Urinary bladder (tissue), 4 donors: ENCODE measurements around the gene PGF. TPM values are rescaled to one million over a fixed set of nuclear protein-coding genes. Genes with fewer than 3 reads are reported as not detected.
A peak's percentile ranks its signal among the peaks of the same experiment; 100 is the strongest.
"Not testable (repeated sequence)": the region's sequence is repeated elsewhere in the genome, so short reads cannot be mapped to it uniquely, and the experiment has no call there.

Source experiments
- DNase-seq: peaks from one replicate; pipeline ENCODE4 v3.0.0-alpha.2; 2015; ENCODE audit errors: extremely low spot score
- H3K27ac ChIP-seq: one replicate; pipeline ENCODE4 v1.5.1; 2013; ENCODE audit warnings: low read depth, mild to moderate bottlenecking, moderate library complexity
- H3K36me3 ChIP-seq: one replicate; pipeline ENCODE4 v1.6.1; 2013; ENCODE audit warnings: mild to moderate bottlenecking, moderate library complexity; ENCODE audit not compliant: insufficient read depth
- H3K4me1 ChIP-seq: one replicate; pipeline ENCODE4 v1.6.1; 2013; ENCODE audit warnings: mild to moderate bottlenecking, moderate library complexity; ENCODE audit not compliant: insufficient read depth
- H3K4me3 ChIP-seq: one replicate; pipeline ENCODE4 v1.5.1; 2013; ENCODE audit warnings: low read depth, low read length
- WGBS: extraction: QIAGEN DNeasy Blood & Tissue Kit; methylation state at CpG from one replicate; pipeline ENCODE4 v1.1.7; 2013; 5-methylcytosine and 5-hydroxymethylcytosine counted together
- polyA plus RNA-seq: library from polyadenylated mRNA; stranded (reverse); fragments of 200-250 nt; gene quantifications from one replicate; pipeline ENCODE4 v1.2.3, GENCODE V29; 2013
- total RNA-seq: library from RNA; depleted of rRNA; stranded (reverse); fragments of >200 nt; gene quantifications from one replicate; pipeline ENCODE4 v1.2.3, GENCODE V29; 2014
- donor health status: healthy with polysubstance abuse.
- donor health status: healthy.

The PGF gene
- 7.3 TPM for total RNA-seq
- 18.7 TPM for polyA plus RNA-seq

DNA sequence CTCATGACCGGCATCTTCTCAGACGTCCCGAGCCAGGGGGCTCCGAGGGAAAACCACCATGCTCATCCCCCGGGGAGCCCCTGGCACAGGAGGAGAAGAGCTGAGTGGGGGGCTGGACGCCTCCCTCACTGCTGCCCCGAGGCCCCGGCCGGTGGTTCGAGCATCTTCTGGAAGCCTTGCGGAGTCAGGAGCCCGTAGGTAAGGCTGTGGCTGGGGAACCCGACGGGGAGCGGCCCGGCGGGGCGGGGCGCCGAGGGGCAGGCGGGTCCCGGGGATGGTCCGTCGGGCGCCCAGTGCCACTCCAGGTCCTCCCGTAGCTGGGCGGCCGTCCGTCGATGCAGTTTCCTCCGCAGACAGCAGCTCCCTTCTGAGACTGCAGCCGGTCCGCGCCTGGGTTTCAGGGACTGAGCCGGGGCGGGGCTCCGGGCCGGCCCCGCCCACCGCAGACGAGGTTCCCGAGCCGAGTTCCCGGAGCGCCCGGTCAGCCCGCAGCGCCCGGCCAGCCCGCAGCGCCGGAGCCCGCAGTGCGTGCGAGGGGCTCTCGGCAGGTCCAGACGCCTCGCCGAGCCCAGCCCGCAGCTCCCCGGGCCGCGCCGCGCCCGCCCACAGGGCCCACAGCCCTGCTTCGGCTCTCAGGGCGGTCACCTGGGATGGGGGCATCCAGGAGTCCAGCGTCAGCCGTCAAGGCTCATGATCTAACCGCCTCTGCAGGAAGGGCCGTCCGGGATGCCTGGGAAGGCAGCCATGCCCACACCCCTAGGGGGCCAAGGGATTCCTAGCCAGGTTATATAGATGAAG lies at the start of gene PGF:
TSS of gene PGF (minus strand) at position 369 of the 798 bp plus-strand sequence. CDS start at position 14, 355 bp downstream.
- WGBS: 2% methylated on average over 73 of the region's 73 CpGs
- Histone ChIP-seq H3K4me1 (no peaks in the 10 kb centered on the region), H3K27ac (no peak within 1 kb of the TSS), H3K4me3 (peak within 1 kb of the TSS; percentile 55), H3K36me3 (no peaks in the 10 kb centered on the region)
- DNase-seq: no peak

DNA sequence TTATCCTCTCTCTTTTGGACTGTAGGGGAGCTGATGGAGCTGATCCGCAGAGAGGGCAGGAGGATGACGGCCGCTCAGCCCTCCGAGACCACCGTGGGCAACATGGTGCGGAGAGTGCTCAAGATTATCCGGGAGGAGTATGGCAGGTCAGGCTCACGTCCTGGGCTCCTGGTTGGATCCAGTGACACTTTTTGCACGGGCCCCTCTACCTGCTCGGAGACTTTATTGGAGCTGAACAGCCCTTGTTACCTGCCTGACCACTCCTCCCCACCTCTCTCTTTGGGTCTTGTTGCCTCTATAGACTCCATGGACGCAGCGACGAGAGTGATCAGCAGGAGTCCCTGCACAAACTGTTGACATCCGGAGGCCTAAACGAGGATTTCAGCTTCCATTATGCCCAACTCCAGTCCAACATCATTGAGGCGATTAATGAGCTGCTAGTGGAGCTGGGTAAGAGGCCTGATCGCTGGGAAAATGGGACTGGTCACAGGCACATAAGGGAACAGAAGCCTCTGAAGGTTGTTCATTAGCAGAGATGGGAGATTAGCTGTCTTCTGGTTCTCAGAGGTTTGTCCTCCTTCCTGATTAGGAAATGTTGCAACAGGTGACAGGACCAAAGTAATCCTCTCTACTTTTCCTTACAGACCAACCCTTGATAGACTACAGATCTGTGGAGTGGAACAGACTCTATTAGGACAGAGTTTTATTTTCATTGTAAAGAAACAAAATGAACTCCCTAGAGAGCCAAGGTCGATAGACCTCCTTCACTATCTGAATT lies 48.0 kb upstream of the PGF start:
- Histone ChIP-seq H3K36me3 (no peaks in the 10 kb centered on the region), H3K27ac (no peak overlapping the region), H3K4me3 (peak overlapping the region; percentile 71), H3K4me1 (no peaks in the 10 kb centered on the region)
- WGBS: 11% methylated on average over 18 of the region's 18 CpGs
- no peak for DNase-seq

DNA sequence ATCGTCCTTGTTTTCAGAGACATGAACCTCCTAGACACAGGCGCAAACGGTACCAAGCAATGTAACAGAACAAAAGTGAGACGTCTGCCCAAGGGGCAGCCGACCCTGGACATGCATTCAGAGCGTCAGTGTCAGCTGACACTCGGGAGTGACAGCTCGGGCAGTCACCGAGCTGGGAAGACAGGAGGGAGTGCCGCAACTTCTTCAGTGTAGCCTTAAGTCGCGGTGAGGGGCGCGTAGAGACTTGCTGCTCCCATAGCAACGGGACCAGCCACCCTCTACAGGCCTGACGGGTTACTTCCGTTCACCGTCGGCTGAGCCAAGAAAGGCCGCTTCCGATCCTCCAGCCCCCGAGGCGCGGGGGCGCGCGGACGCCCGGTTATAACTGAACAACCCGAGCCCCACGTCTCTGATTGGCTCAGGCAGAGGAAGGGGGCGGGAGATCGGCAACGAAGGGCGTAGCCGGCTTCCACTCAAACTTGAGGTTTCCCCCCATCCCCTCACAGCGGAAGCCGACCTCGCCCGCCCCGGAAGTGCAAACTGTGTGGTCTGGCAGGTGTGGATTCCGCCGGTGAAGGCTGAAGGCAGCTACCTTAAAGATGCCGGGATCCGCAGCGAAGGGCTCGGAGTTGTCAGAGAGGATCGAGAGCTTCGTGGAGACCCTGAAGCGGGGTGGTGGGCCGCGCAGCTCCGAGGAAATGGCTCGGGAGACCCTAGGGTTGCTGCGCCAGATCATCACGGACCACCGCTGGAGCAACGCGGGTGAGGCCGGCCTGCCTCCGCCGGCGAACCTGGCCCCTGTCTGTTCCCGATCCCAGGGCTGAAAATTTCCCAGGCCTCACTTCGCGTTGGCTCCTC lies 47.2 kb upstream of the PGF start, which contains the start of gene EIF2B2:
TSS of gene EIF2B2 (plus strand) at position 530 of the 858 bp plus-strand sequence. CDS start at position 600, 70 bp downstream.
- H3K4me3 ChIP-seq: peak within 1 kb of the TSS; percentile 71
- no peaks in the 10 kb centered on the region for H3K4me1 ChIP-seq
- DNase-seq: peak; percentile 96
- under 1% methylated on average over 66 of the region's 66 CpGs for WGBS
- no peaks in the 10 kb centered on the region for H3K36me3 ChIP-seq
- H3K27ac ChIP-seq: peak within 1 kb of the TSS; percentile 87

DNA sequence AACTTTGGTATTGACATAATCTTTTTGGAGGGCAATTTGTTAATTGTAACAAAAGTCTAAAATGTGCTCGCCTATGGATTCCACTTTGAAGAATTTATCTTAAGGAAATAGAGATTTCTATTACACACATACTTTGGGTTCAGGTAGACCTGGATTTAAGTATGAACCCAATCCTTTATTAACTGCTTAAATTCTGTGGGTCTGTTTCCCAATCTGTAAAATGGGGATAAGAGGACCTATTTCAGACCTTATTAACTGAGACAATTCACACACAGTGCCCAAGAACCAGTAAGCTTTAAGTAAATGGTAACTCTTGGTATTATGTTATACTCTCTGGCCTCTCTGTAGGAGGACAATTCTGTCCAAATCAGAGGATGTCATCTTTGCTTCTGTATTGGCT lies 46.5 kb upstream of the PGF start:
- DNase-seq: no peak
- Histone ChIP-seq H3K27ac (peak overlapping the region; percentile 87), H3K36me3 (no peaks in the 10 kb centered on the region), H3K4me1 (no peaks in the 10 kb centered on the region), H3K4me3 (peak overlapping the region; percentile 71)
- 98% methylated on average over 1 of the region's 1 CpG for WGBS

DNA sequence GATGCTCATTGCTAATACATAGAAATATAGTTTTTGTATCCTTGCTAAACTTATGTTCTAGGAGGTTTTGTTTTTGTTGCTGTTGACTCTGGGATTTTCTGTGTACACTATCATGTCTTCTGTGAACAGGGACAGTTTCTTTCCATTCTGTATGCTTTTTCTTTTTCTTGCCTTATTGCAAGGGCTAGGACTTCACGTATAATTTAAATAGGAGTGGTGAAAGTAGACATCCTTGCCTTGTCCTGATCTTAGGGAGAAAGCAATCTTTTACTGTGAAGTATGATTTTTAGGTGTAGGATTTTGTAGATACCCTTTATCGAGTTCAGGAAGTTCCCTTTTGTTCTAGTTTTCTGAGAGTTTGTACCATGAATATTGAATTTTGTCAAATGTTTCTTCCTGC lies 45.9 kb upstream of the PGF start:
- WGBS: 94% methylated on average over 2 of the region's 2 CpGs
- DNase-seq: no peak
- Histone ChIP-seq H3K36me3 (no peaks in the 10 kb centered on the region), H3K4me1 (no peaks in the 10 kb centered on the region), H3K27ac (no peak overlapping the region), H3K4me3 (no peak overlapping the region)

DNA sequence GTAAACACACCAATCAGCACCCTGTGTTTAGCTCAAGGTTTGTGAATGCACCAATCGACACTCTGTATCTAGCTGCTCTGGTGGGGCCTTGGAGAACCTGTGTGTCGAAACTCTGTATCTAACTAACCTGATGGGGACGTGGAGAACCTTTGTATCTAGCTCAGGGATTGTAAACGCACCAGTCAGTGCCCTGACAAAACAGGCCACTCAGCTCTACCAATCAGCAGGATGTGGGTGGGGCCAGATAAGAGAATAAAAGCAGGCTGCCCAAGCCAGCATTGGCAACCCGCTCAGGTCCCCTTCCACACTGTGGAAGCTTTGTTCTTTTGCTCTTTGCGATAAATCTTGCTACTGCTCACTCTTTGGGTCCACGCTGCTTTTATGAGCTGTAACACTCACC lies 40.4 kb upstream of the PGF start:
- 88% methylated on average over 6 of the region's 7 CpGs for WGBS
- H3K36me3 ChIP-seq, DNase-seq, H3K4me3 ChIP-seq, H3K27ac ChIP-seq, H3K4me1 ChIP-seq: not testable (repeated sequence)

DNA sequence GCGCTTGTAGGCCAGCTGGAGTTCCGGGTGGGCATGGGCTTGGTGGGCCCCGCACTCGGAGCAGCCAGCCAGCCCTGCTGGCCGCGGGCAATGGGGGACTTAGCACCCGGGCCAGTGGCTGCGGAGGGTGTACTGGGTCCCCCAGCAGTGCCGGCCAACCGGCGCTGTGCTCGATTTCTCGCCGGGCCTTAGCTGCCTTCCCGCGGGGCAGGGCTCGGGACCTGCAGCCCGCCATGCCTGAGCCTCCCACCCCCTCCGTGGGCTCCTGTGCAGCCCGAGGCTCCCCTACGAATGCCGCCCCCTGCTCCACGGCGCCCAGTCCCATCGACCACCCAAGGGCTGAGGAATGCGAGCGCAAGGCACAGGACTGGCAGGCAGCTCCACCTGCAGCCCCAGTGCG lies 38.8 kb upstream of the PGF start:
- not testable (repeated sequence) for DNase-seq
- WGBS: 95% methylated on average over 28 of the region's 28 CpGs

DNA sequence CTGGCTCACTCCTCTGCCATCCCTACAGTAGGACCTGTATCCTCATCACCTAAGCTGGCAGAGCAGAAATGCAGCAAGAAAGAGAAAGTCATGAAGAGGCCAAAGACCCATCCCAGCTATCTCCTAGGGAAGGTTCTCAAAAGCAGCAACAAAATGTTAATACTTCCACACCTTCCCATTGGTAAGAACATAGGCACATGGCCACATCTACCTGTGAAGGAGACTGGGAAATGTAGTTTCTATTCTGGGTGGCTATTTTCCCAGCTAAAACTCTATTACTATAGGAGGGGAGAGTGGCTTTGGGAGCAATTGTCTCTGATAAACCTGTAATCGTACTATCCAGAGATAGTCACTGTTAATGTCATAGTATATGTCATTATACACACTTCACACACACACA lies 33.6 kb upstream of the PGF start:
- Histone ChIP-seq H3K36me3 (no peaks in the 10 kb centered on the region), H3K27ac (no peak overlapping the region), H3K4me3 (no peak overlapping the region), H3K4me1 (no peaks in the 10 kb centered on the region)
- DNase-seq: no peak
- 79% methylated on average over 1 of the region's 1 CpG for WGBS

More for the DNA sequence above, 38.8 kb upstream of the PGF start:
- not testable (repeated sequence) for H3K27ac ChIP-seq, H3K4me3 ChIP-seq, H3K36me3 ChIP-seq, H3K4me1 ChIP-seq

DNA sequence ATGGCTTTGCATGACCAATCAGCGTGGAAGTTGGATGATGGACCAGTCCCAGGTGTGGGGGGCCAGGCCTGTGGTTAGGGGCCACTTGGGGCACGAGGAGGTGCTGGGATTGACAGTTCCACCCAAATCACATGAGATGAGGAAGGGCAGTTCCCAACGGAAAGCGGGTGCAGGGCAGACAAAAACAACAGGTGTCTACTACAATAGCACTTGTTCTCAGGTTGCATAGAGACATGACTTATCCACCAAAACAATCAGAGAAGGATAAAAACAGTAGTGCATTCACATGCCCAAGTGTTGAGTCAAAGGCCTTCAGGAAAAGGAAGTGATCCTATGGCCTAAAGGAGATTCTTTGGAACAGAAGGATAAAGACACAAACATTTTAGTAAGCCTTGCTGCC lies 32.7 kb upstream of the PGF start:
- no peak for DNase-seq
- WGBS: 79% methylated on average over 4 of the region's 4 CpGs
- Histone ChIP-seq H3K4me1 (no peaks in the 10 kb centered on the region), H3K36me3 (no peaks in the 10 kb centered on the region), H3K27ac (no peak overlapping the region), H3K4me3 (no peak overlapping the region)

DNA sequence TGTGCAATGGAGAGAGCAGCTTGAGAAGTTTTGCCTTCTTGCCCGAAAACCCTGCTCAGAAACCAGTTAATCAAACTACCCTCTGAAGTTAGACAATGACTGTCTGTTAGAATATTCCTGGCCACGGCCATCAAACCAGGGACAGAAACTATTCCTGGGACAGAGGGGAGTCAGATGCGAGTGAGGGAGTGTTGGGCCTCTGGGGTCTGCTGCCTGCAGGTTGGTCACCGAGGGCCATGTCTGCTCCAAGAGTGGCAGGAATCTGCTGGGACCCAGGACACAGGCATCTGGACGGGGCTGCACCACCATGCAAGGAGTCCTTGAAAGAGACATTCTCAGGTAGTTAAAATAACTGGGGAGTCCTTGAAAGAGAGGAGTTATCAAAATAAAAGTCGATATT lies 30.4 kb upstream of the PGF start:
- DNase-seq: no peak
- no peaks in the 10 kb centered on the region for H3K36me3 ChIP-seq
- H3K27ac ChIP-seq: no peak overlapping the region
- no peaks in the 10 kb centered on the region for H3K4me1 ChIP-seq
- no peak overlapping the region for H3K4me3 ChIP-seq
- WGBS: 92% methylated on average over 6 of the region's 6 CpGs

DNA sequence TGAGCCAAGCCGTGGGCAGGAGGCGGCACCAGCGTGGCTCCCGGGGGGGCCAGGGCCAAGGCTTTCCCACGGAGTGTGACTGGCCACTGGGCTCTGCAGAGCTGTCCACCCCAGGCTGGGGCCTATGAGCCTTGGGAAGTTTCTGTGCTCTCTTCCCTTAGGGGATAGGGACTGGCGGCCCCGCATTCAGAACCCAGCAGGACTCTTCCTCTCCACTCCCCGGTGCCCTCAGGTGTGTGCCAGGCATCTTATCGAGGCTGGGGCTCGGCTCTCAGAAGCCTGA lies 29.6 kb upstream of the PGF start:
- DNase-seq: no peak
- Histone ChIP-seq H3K36me3 (no peaks in the 10 kb centered on the region), H3K4me1 (no peaks in the 10 kb centered on the region), H3K4me3 (no peak overlapping the region), H3K27ac (no peak overlapping the region)
- 79% methylated on average over 10 of the region's 10 CpGs for WGBS

DNA sequence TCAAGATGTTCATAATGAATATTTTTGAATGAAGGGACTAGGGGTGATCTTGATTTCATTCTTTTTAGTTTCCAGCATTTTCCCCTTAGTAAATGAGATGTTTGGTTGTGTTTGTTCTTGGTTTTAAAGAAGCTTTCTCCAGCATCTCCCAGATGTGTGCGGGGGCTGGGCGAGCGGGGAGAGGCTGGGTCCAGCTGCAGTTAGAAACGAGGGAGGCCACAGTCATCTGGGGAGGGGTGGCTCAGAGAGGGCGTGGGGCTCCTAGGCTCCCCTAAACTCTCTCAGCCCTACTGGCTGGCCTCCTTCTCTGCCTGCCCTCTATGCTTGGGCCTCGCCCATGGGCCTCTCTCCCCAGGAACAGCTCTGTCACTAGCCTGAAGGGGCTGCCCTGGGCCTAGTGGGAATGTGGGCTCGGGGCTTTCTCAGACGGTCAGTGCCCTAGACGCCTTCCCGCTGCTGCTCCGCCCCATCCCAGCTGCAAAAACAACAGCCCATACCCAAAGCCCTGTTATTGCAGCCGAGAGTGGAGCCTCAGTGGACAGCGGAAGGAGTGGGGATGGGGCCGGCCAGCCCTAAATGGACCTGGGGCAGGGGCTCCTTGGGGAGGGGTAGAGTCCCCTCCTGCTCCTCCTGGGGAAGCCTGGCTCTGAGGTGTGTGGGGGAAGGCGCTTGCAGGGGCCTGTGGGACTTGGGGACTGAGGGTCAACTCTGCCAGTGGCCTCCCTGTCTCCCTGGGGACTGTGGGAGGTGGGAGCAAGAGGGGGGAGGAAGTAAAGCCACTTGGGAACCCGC lies 29.0 kb upstream of the PGF start:
- no peak overlapping the region for H3K4me3 ChIP-seq
- H3K4me1 ChIP-seq: no peaks in the 10 kb centered on the region
- WGBS: 74% methylated on average over 16 of the region's 16 CpGs
- no peak overlapping the region for H3K27ac ChIP-seq
- H3K36me3 ChIP-seq: no peaks in the 10 kb centered on the region
- no peak for DNase-seq

DNA sequence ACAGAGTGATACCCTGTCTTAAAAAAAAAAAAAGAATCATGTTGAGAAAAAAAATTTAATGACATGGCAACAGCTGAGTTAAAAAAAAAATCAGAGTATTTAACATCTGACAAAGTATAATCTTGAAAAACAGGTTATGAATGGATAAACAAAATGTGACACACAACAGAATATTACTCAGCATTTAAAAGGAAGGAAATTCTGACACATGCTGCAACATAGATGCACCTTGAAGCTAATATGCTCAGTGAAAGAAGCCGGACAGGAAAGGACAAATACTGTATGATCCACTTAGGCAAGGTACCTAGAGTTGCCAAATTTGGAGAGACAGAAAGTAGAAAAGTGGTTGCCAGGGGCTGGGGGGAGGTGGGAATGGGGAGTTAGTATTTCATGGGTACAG lies 27.9 kb upstream of the PGF start:
- no peak for DNase-seq
- no peaks in the 10 kb centered on the region for H3K36me3 ChIP-seq
- H3K4me1 ChIP-seq: no peaks in the 10 kb centered on the region
- H3K27ac ChIP-seq: no peak overlapping the region
- H3K4me3 ChIP-seq: no peak overlapping the region
- 85% methylated on average over 1 of the region's 1 CpG for WGBS
